HepG2 (cell line): ENCODE data around the gene AOX1. TPM values are rescaled to one million over a fixed set of nuclear protein-coding genes. Genes with fewer than 3 reads are reported as not detected.

Experiments
- HDAC2 ChIP-seq: sonication (generic); formaldehyde crosslinking; IDR thresholded peaks from 2 replicates; pipeline ENCODE4 v1.4.0; 2020; ENCODE audit warnings: missing genetic modification reagents
- JUNB ChIP-seq: sonication (generic); formaldehyde crosslinking; IDR thresholded peaks from 2 replicates; pipeline ENCODE4 v1.8.0; 2022; ENCODE audit warnings: missing genetic modification reagents, mild to moderate bottlenecking, borderline replicate concordance
- MLX ChIP-seq: IDR thresholded peaks from 2 replicates; pipeline ENCODE4 v1.6.1; 2016
- MYNN ChIP-seq: sonication (generic); formaldehyde crosslinking; IDR thresholded peaks from 2 replicates; pipeline ENCODE4 v1.4.0; 2020; ENCODE audit warnings: mild to moderate bottlenecking, low read depth, missing genetic modification reagents
- SIN3A ChIP-seq: IDR thresholded peaks from 2 replicates; pipeline ENCODE4 v1.6.1; 2011; ENCODE audit warnings: low read depth, mild to moderate bottlenecking, control low read depth, low read length, borderline replicate concordance
- SPEN ChIP-seq: sonication (generic); formaldehyde crosslinking; IDR thresholded peaks from 2 replicates; pipeline ENCODE4 v1.5.1; 2020; ENCODE audit warnings: low read depth, mild to moderate bottlenecking, missing genetic modification reagents
- TEAD3 ChIP-seq: optimal IDR thresholded peaks from 2 replicates; pipeline ENCODE3; 2016; ENCODE audit warnings: borderline replicate concordance
- ZBTB4 ChIP-seq: sonication (generic); formaldehyde crosslinking; IDR thresholded peaks from 2 replicates; pipeline ENCODE4 v1.4.0; 2020; ENCODE audit warnings: missing genetic modification reagents, mild to moderate bottlenecking, borderline replicate concordance
- ZNF274 ChIP-seq: sonication (generic); formaldehyde crosslinking; IDR thresholded peaks from 2 replicates; pipeline ENCODE4 v1.5.1; 2020; ENCODE audit warnings: mild to moderate bottlenecking, missing genetic modification reagents
- ZNF484 ChIP-seq: sonication (generic); formaldehyde crosslinking; IDR thresholded peaks from 2 replicates; pipeline ENCODE4 v1.5.1; 2020; ENCODE audit warnings: mild to moderate bottlenecking, low read depth, missing genetic modification reagents, borderline replicate concordance
- ZNF614 ChIP-seq: IDR thresholded peaks from 2 replicates; pipeline ENCODE4 v1.6.1; 2018; ENCODE audit warnings: missing biosample characterization, missing genetic modification reagents, inconsistent platforms, borderline replicate concordance
- ZNF7 ChIP-seq: IDR thresholded peaks from 2 replicates; pipeline ENCODE4 v1.6.1; 2016; ENCODE audit warnings: missing biosample characterization, missing genetic modification reagents
- ZNF740 ChIP-seq: sonication (generic); formaldehyde crosslinking; IDR thresholded peaks from 2 replicates; pipeline ENCODE4 v1.4.0; 2020; ENCODE audit warnings: missing genetic modification reagents
- ZNF773 ChIP-seq: sonication (generic); formaldehyde crosslinking; IDR thresholded peaks from 2 replicates; pipeline ENCODE4 v1.4.0; 2020; ENCODE audit warnings: missing genetic modification reagents, borderline replicate concordance
- ZSCAN29 ChIP-seq: sonication (generic); formaldehyde crosslinking; conservative IDR thresholded peaks from 2 replicates; pipeline ENCODE4 v1.4.0; 2020; ENCODE audit warnings: mild to moderate bottlenecking, missing genetic modification reagents
- polyA plus RNA-seq, 8 experiments: library from polyadenylated mRNA; depleted of rRNA in 3 of 8; stranded (reverse) in 7 of 8; unstranded in 1 of 8; fragments of >200 nt; fragmentation: Illumina TruSeq in 4 of 8; extraction: Trizol in 4 of 8; gene quantifications; 2 replicates each; pipeline versions ENCODE4 v1.2.1 to v1.2.3, GENCODE V29; 2011 to 2016; ENCODE audit warnings: low read depth in 4 of 8, missing spikeins in 1 of 8, mixed read lengths in 1 of 8; ENCODE audit not compliant: insufficient read depth in 1 of 8
- total RNA-seq, 5 experiments: library from RNA; depleted of rRNA; stranded (reverse); fragments of >200 nt; fragmentation: Illumina TruSeq; extraction: Trizol; gene quantifications; 2 replicates each; pipeline ENCODE4 v1.2.3, GENCODE V29; 2016; ENCODE audit warnings: low read depth in 1 of 5
- TF ChIP-seq, protein P1 (sequence below): sonication (generic); formaldehyde crosslinking; IDR thresholded peaks from 2 replicates; pipeline ENCODE4 v1.5.0; 2020; ENCODE audit warnings: missing genetic modification reagents
- TF ChIP-seq, protein P2 (sequence below): sonication (generic); formaldehyde crosslinking; IDR thresholded peaks from 2 replicates; pipeline ENCODE4 v1.8.0; 2022; ENCODE audit warnings: missing genetic modification reagents, low read depth, mild to moderate bottlenecking, borderline replicate concordance
- TF ChIP-seq, protein P3 (sequence below): sonication (generic); formaldehyde crosslinking; IDR thresholded peaks from 2 replicates; pipeline ENCODE4 v1.4.0; 2020; ENCODE audit warnings: missing genetic modification reagents

AOX1 gene
- total and polyA plus RNA-seq, 2 of the 13 experiments (the other 11 are each of a cell fraction or from before 2014, with no cell fraction given), result 9.2 to 18.0 TPM

GRCh38 chr2:200713003-200713703 lies 127.3 kb downstream of the AOX1 start (continued):
- TF ChIP-seq ZBTB4 (CRISPR knock-in tag), result 0 out of 2 replicates have a peak, but pooled peaks have one; percentile 29
- TF ChIP-seq ZNF614, result peak; percentile 87; the same call in 1 of the 2 replicates
- no peak for TF ChIP-seq ZNF740 (CRISPR knock-in tag)
- no peak for TF ChIP-seq ZSCAN29 (CRISPR knock-in tag)
- no peak for TF ChIP-seq ZNF274 (CRISPR knock-in tag)
- TF ChIP-seq ZNF7, result no peak
- no peak for TF ChIP-seq ZNF484 (CRISPR knock-in tag)
- no peak for TF ChIP-seq MYNN (CRISPR knock-in tag)
- TF ChIP-seq ZNF773 (CRISPR knock-in tag), result no peak
- no peak for TF ChIP-seq JUNB (CRISPR knock-in tag)
- peak; percentile 91 for TF ChIP-seq HDAC2 (CRISPR knock-in tag)
- TF ChIP-seq, protein P1, sequence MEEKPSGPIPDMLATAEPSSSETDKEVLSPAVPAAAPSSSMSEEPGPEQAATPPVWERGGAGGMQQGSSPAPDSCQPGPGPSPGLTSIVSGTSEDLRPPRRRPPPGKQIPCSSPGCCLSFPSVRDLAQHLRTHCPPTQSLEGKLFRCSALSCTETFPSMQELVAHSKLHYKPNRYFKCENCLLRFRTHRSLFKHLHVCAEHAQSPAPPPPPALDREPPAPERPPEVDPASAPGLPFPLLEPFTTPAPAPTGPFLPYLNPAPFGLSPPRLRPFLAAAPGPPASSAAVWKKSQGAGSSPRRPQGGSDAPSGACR (CRISPR knock-in tag), result peak; percentile 74; the same call in 1 of the 2 replicates
- TF ChIP-seq, protein P2, sequence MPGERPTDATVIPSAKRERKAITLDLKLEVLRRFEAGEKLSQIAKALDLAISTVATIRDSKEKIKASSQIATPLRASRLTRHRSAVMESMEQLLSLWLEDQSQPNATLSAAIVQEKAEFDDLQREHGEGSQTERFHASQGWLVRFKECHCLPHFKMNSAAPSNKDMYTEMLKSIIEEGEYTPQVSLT (CRISPR knock-in tag), result no peak
- TF ChIP-seq MLX (CRISPR knock-in tag), result no peak
- TF ChIP-seq, protein P3, sequence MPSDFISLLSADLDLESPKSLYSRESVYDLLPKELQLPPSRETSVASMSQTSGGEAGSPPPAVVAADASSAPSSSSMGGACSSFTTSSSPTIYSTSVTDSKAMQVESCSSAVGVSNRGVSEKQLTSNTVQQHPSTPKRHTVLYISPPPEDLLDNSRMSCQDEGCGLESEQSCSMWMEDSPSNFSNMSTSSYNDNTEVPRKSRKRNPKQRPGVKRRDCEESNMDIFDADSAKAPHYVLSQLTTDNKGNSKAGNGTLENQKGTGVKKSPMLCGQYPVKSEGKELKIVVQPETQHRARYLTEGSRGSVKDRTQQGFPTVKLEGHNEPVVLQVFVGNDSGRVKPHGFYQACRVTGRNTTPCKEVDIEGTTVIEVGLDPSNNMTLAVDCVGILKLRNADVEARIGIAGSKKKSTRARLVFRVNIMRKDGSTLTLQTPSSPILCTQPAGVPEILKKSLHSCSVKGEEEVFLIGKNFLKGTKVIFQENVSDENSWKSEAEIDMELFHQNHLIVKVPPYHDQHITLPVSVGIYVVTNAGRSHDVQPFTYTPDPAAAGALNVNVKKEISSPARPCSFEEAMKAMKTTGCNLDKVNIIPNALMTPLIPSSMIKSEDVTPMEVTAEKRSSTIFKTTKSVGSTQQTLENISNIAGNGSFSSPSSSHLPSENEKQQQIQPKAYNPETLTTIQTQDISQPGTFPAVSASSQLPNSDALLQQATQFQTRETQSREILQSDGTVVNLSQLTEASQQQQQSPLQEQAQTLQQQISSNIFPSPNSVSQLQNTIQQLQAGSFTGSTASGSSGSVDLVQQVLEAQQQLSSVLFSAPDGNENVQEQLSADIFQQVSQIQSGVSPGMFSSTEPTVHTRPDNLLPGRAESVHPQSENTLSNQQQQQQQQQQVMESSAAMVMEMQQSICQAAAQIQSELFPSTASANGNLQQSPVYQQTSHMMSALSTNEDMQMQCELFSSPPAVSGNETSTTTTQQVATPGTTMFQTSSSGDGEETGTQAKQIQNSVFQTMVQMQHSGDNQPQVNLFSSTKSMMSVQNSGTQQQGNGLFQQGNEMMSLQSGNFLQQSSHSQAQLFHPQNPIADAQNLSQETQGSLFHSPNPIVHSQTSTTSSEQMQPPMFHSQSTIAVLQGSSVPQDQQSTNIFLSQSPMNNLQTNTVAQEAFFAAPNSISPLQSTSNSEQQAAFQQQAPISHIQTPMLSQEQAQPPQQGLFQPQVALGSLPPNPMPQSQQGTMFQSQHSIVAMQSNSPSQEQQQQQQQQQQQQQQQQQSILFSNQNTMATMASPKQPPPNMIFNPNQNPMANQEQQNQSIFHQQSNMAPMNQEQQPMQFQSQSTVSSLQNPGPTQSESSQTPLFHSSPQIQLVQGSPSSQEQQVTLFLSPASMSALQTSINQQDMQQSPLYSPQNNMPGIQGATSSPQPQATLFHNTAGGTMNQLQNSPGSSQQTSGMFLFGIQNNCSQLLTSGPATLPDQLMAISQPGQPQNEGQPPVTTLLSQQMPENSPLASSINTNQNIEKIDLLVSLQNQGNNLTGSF (CRISPR knock-in tag), result no peak
- peak; percentile 73 for TF ChIP-seq TEAD3 (CRISPR knock-in tag)
- peak; percentile 67; the same call in 1 of the 2 replicates for TF ChIP-seq SIN3A
- peak; percentile 79 for TF ChIP-seq SPEN (CRISPR knock-in tag)
